Lower leg skin (tissue), 3 donors: Measurements from ENCODE around the gene EFCAB6.

ENCODE experiments used
- CTCF ChIP-seq, 3 donors: fragments of 450-650 bp; IDR thresholded peaks; one replicate each; pipeline ENCODE4 v1.5.1; 2016; ENCODE audit warnings: antibody characterized with exemption in 3 of 3, mild to moderate bottlenecking in 3 of 3, moderate library complexity in 2 of 3
- POLR2A ChIP-seq, 2 donors: fragments of 450-650 bp; IDR thresholded peaks; one replicate each; pipeline ENCODE4 v1.6.1; 2016 to 2017; ENCODE audit warnings: antibody characterized with exemption in 2 of 2, mild to moderate bottlenecking in 1 of 2, moderate library complexity in 1 of 2

- TF ChIP-seq CTCF (IDR thresholded peaks at IDR 0.05) = no peak
- TF ChIP-seq POLR2A (IDR thresholded peaks at IDR 0.05) = no peak
Observed at GRCh38 chr22:43860831-43861230, 48.7 kb upstream of the EFCAB6 start.
